GM21825 (cell line): ENCODE measurements around the gene CEMIP.

Source experiments
- ATAC-seq: cut with Tn5 transposase; IDR thresholded peaks from one replicate; pipeline ENCODE4 v1.9.1; 2021; ENCODE audit warnings: mild to moderate bottlenecking, moderate library complexity; ENCODE audit not compliant: unreplicated experiment

The CEMIP gene

GRCh38 chr15:80780416-80781221 lies 1.4 kb downstream of the CEMIP start:
- ATAC-seq: no peak

- no peak for ATAC-seq
Measured at GRCh38 chr15:80783260-80783659, 4.1 kb downstream of the CEMIP start.

- ATAC-seq: no peak
Measured at GRCh38 chr15:80785335-80785734, 6.2 kb downstream of the CEMIP start.

- ATAC-seq: no peak
Measured at GRCh38 chr15:80785811-80786354, 6.7 kb downstream of the CEMIP start.

GRCh38 chr15:80787316-80787715 lies 8.1 kb downstream of the CEMIP start:
- ATAC-seq: no peak

- no peak for ATAC-seq
Measured at GRCh38 chr15:80788536-80788935, 9.4 kb downstream of the CEMIP start.

GRCh38 chr15:80789296-80789695 lies 10.1 kb downstream of the CEMIP start:
- no peak for ATAC-seq

- no peak for ATAC-seq
Measured at GRCh38 chr15:80789796-80790195, 10.6 kb downstream of the CEMIP start.

- ATAC-seq: no peak
Measured at GRCh38 chr15:80790236-80790635, 11.1 kb downstream of the CEMIP start.

- no peak for ATAC-seq
Measured at GRCh38 chr15:80791004-80791403, 11.8 kb downstream of the CEMIP start.

- ATAC-seq: no peak
Measured at GRCh38 chr15:80796407-80796806, 17.2 kb downstream of the CEMIP start.

GRCh38 chr15:80798911-80799310 lies 19.7 kb downstream of the CEMIP start:
- no peak for ATAC-seq

- ATAC-seq: no peak
Measured at GRCh38 chr15:80800067-80800466, 20.9 kb downstream of the CEMIP start.

GRCh38 chr15:80801891-80802680 lies 22.9 kb downstream of the CEMIP start:
- ATAC-seq: no peak

- ATAC-seq: no peak
Measured at GRCh38 chr15:80803580-80804525, 24.7 kb downstream of the CEMIP start.

- no peak for ATAC-seq
Measured at GRCh38 chr15:80804970-80805495, 25.9 kb downstream of the CEMIP start.

GRCh38 chr15:80811781-80812315 lies 32.7 kb downstream of the CEMIP start:
- no peak for ATAC-seq

- no peak for ATAC-seq
Measured at GRCh38 chr15:80815106-80815505, 35.9 kb downstream of the CEMIP start.

GRCh38 chr15:80816049-80816653 lies 37.0 kb downstream of the CEMIP start:
- ATAC-seq: no peak

- no peak for ATAC-seq
Measured at GRCh38 chr15:80816936-80817335, 37.8 kb downstream of the CEMIP start.
